ENCODE results near the gene PROM2.
"Not testable (repeated sequence)": the region's sequence is repeated elsewhere in the genome, so short reads cannot be mapped to it uniquely, and the experiment has no call there.

Gene PROM2

GRCh38 chr2:95274291-95275150 is at the start of gene PROM2:
PROM2 (plus strand) TSS chr2:95274449; CDS start chr2:95274586, 137 bp downstream.
- no peak within 1 kb of the TSS for H3K27ac Mint-ChIP-seq
- no peaks in the 10 kb centered on the region for H3K4me1 Mint-ChIP-seq
- H3K4me3 Mint-ChIP-seq, result no peak within 1 kb of the TSS
- ATAC-seq (replicated peaks) (no peak), DNase-seq (no peak)
- H3K36me3 Mint-ChIP-seq, result no peaks in the 10 kb centered on the region
- no peaks in the 10 kb centered on the region for H3K9me3 Mint-ChIP-seq
- peaks cover 4 to 13% of the 10 kb centered on the region in 2 donors for H3K27me3 Mint-ChIP-seq

- no peak for DNase-seq
- ATAC-seq (replicated peaks), result no peak
- H3K9me3 Mint-ChIP-seq, result peaks cover 16 to 30% of the 10 kb centered on the region in 2 donors
- peaks cover 0 to 6% of the 10 kb centered on the region in 2 donors for H3K27me3 Mint-ChIP-seq
- no peaks in the 10 kb centered on the region for H3K4me1 Mint-ChIP-seq
- H3K4me3 Mint-ChIP-seq, result no peak overlapping the region
- peaks cover 23 to 43% of the 10 kb centered on the region in 2 donors for H3K36me3 Mint-ChIP-seq
- no peak overlapping the region for H3K27ac Mint-ChIP-seq
These were observed 48.6 kb upstream of the PROM2 start for GRCh38 chr2:95225658-95226057.

- ATAC-seq (replicated peaks) (peak; percentile 74 to 77), DNase-seq (peak; percentile 21)
- peaks cover 0 to 18% of the 10 kb centered on the region in 2 donors for H3K36me3 Mint-ChIP-seq
These were observed 42.5 kb upstream of the PROM2 start for GRCh38 chr2:95231723-95232122.

GRCh38 chr2:95232232-95232631 is 42.0 kb upstream of the PROM2 start:
- peaks cover 0 to 12% of the 10 kb centered on the region in 2 donors for H3K27me3 Mint-ChIP-seq
- H3K27ac Mint-ChIP-seq, result no peak overlapping the region
- peaks cover 8% of the 10 kb centered on the region in 2 donors for H3K9me3 Mint-ChIP-seq
- no peak for DNase-seq
- ATAC-seq (replicated peaks), result no peak
- peaks cover 0 to 18% of the 10 kb centered on the region in 2 donors for H3K36me3 Mint-ChIP-seq
- H3K4me1 Mint-ChIP-seq, result no peaks in the 10 kb centered on the region
- no peak overlapping the region for H3K4me3 Mint-ChIP-seq

More at GRCh38 chr2:95231723-95232122, 42.5 kb upstream of the PROM2 start:
- Mint-ChIP-seq H3K27me3 (peaks cover 0 to 12% of the 10 kb centered on the region in 2 donors), H3K4me1 (no peaks in the 10 kb centered on the region), H3K9me3 (peaks cover 8% of the 10 kb centered on the region in 2 donors), H3K4me3 (no peak overlapping the region), H3K27ac (no peak overlapping the region)

GRCh38 chr2:95234286-95234785 is 39.9 kb upstream of the PROM2 start:
- peaks cover 0 to 6% of the 10 kb centered on the region in 2 donors for H3K27me3 Mint-ChIP-seq
- peaks cover 12 to 16% of the 10 kb centered on the region in 2 donors for H3K9me3 Mint-ChIP-seq
- DNase-seq (no peak), ATAC-seq (replicated peaks) (no peak)
- H3K27ac Mint-ChIP-seq, result no peak overlapping the region
- no peak overlapping the region for H3K4me3 Mint-ChIP-seq
- peaks cover 0 to 18% of the 10 kb centered on the region in 2 donors for H3K36me3 Mint-ChIP-seq
- H3K4me1 Mint-ChIP-seq, result no peaks in the 10 kb centered on the region

GRCh38 chr2:95234816-95235215 is 39.4 kb upstream of the PROM2 start:
- Mint-ChIP-seq H3K36me3 (peaks cover 0 to 18% of the 10 kb centered on the region in 2 donors), H3K27ac (no peak overlapping the region), H3K27me3 (peaks cover 0 to 6% of the 10 kb centered on the region in 2 donors), H3K4me3 (no peak overlapping the region), H3K4me1 (no peaks in the 10 kb centered on the region), H3K9me3 (peaks cover 11 to 16% of the 10 kb centered on the region in 2 donors)
- no peak for ATAC-seq (replicated peaks)
- no peak for DNase-seq

GRCh38 chr2:95238131-95238530 is 36.1 kb upstream of the PROM2 start:
- Mint-ChIP-seq H3K4me1 (no peaks in the 10 kb centered on the region), H3K27ac (no peak overlapping the region), H3K27me3 (peaks cover 0 to 6% of the 10 kb centered on the region in 2 donors), H3K4me3 (no peak overlapping the region), H3K36me3 (peaks cover 7 to 32% of the 10 kb centered on the region in 2 donors), H3K9me3 (peaks cover 23 to 36% of the 10 kb centered on the region in 2 donors)
- DNase-seq (no peak), ATAC-seq (replicated peaks) (no peak)

GRCh38 chr2:95240091-95240490 is 34.2 kb upstream of the PROM2 start:
- peaks cover 0 to 13% of the 10 kb centered on the region in 2 donors for H3K27me3 Mint-ChIP-seq
- peaks cover 23 to 34% of the 10 kb centered on the region in 2 donors for H3K9me3 Mint-ChIP-seq
- H3K27ac Mint-ChIP-seq, result no peak overlapping the region
- DNase-seq (no peak), ATAC-seq (replicated peaks) (no peak)
- no peaks in the 10 kb centered on the region for H3K4me1 Mint-ChIP-seq
- H3K4me3 Mint-ChIP-seq, result no peak overlapping the region
- H3K36me3 Mint-ChIP-seq, result peaks cover 9 to 24% of the 10 kb centered on the region in 2 donors

GRCh38 chr2:95240556-95240955 is 33.7 kb upstream of the PROM2 start:
- peaks cover 9 to 24% of the 10 kb centered on the region in 2 donors for H3K36me3 Mint-ChIP-seq
- H3K4me1 Mint-ChIP-seq, result no peaks in the 10 kb centered on the region
- no peak for ATAC-seq (replicated peaks)
- H3K27me3 Mint-ChIP-seq, result peaks cover 0 to 11% of the 10 kb centered on the region in 2 donors
- no peak overlapping the region for H3K27ac Mint-ChIP-seq
- H3K4me3 Mint-ChIP-seq, result no peak overlapping the region
- no peak for DNase-seq
- H3K9me3 Mint-ChIP-seq, result peaks cover 24 to 35% of the 10 kb centered on the region in 2 donors

GRCh38 chr2:95242084-95242483 is 32.2 kb upstream of the PROM2 start:
- H3K4me1 Mint-ChIP-seq; ATAC-seq (replicated peaks); H3K27ac Mint-ChIP-seq; H3K27me3 Mint-ChIP-seq; H3K4me3 Mint-ChIP-seq; DNase-seq: not testable (repeated sequence)
- peaks cover 34 to 37% of the 10 kb centered on the region in 2 donors for H3K9me3 Mint-ChIP-seq
- H3K36me3 Mint-ChIP-seq, result peaks cover 11 to 22% of the 10 kb centered on the region in 2 donors

GRCh38 chr2:95258271-95258670 is 16.0 kb upstream of the PROM2 start:
- Mint-ChIP-seq H3K36me3 (peaks cover 0 to 4% of the 10 kb centered on the region in 2 donors), H3K27me3 (peaks cover 0 to 5% of the 10 kb centered on the region in 2 donors), H3K9me3 (peaks cover 4 to 21% of the 10 kb centered on the region in 2 donors), H3K4me1 (peaks cover 0 to 3% of the 10 kb centered on the region in 2 donors), H3K27ac (no peak overlapping the region), H3K4me3 (no peak overlapping the region)
- ATAC-seq (replicated peaks) (no peak), DNase-seq (no peak)

- no peak overlapping the region for H3K4me3 Mint-ChIP-seq
- ATAC-seq (replicated peaks) (no peak), DNase-seq (no peak)
- H3K4me1 Mint-ChIP-seq, result peaks cover 0 to 3% of the 10 kb centered on the region in 2 donors
- H3K36me3 Mint-ChIP-seq, result peaks cover 0 to 4% of the 10 kb centered on the region in 2 donors
- no peak overlapping the region for H3K27ac Mint-ChIP-seq
- H3K27me3 Mint-ChIP-seq, result peaks cover 0 to 5% of the 10 kb centered on the region in 2 donors
- peaks cover 0 to 13% of the 10 kb centered on the region in 2 donors for H3K9me3 Mint-ChIP-seq
These were observed 13.9 kb upstream of the PROM2 start for GRCh38 chr2:95260028-95261023.

- Mint-ChIP-seq H3K4me1 (peaks cover 0 to 3% of the 10 kb centered on the region in 2 donors), H3K36me3 (peaks cover 0 to 4% of the 10 kb centered on the region in 2 donors), H3K27ac (no peak overlapping the region), H3K9me3 (peaks cover 0 to 8% of the 10 kb centered on the region in 2 donors), H3K27me3 (peaks cover 0 to 5% of the 10 kb centered on the region in 2 donors), H3K4me3 (no peak overlapping the region)
- DNase-seq, result no peak
- no peak for ATAC-seq (replicated peaks)
These were observed 12.6 kb upstream of the PROM2 start for GRCh38 chr2:95261602-95262001.
